Mononuclear cell (primary cell): ENCODE data around the gene FAM81B. TPM values are rescaled to one million over a fixed set of nuclear protein-coding genes. Genes with fewer than 3 reads are reported as not detected.

ENCODE experiments used
- H3K27me3 ChIP-seq: 2 replicates; pipeline ENCODE4 v1.6.0; 2011; ENCODE audit warnings: low read length, control low read depth; ENCODE audit not compliant: insufficient read depth
- H3K4me1 ChIP-seq: 2 replicates; pipeline ENCODE4 v1.5.1; 2011; ENCODE audit warnings: mild to moderate bottlenecking, low read length, control low read depth; ENCODE audit not compliant: insufficient read depth
- H3K4me3 ChIP-seq: 2 replicates; pipeline ENCODE4 v1.5.1; 2011; ENCODE audit warnings: mild to moderate bottlenecking, low read length, moderate library complexity
- H3K9me3 ChIP-seq: 2 replicates; pipeline ENCODE4 v1.5.1; 2011; ENCODE audit warnings: low read depth, mild to moderate bottlenecking, control low read depth, low read length
- total RNA-seq: library from RNA; depleted of rRNA; stranded (reverse); fragments of >200 nt; gene quantifications from one replicate; pipeline ENCODE4 v1.2.3, GENCODE V29; 2012

FAM81B gene
- total RNA-seq, 1 donor, result 1.8 TPM

- Histone ChIP-seq H3K4me3 (no peak overlapping the region), H3K9me3 (no peaks in the 10 kb centered on the region), H3K4me1 (no peaks in the 10 kb centered on the region), H3K27me3 (no peaks in the 10 kb centered on the region)
Measured at GRCh38 chr5:95424526-95424925, 33.4 kb downstream of the FAM81B start.

GRCh38 chr5:95426227-95426626 is 35.1 kb downstream of the FAM81B start:
- no peaks in the 10 kb centered on the region for H3K27me3 ChIP-seq
- H3K4me1 ChIP-seq, result no peaks in the 10 kb centered on the region
- no peak overlapping the region for H3K4me3 ChIP-seq
- H3K9me3 ChIP-seq, result no peaks in the 10 kb centered on the region

DNA sequence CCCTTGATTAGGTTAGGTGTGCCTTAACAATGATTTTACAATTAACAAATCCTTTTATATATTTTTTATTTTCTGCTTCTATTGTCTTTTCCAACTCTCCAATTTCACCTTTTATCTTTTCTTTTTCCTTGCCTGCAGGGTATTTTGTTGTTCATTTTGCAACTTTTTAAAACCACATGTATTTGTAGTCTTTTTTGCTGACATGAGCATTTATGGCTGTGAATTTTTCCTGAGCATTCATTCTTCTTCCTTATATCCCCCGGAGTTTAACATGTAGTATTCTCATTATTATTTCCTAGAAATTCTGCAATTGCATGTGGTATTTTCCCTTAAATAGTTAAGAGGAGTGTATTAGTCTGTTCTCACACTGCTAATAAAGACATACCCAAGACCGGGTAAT is 41.6 kb downstream of the FAM81B start:
- Histone ChIP-seq H3K4me1 (no peaks in the 10 kb centered on the region), H3K9me3 (no peaks in the 10 kb centered on the region), H3K27me3 (peaks cover 3% of the 10 kb centered on the region), H3K4me3 (no peak overlapping the region)

DNA sequence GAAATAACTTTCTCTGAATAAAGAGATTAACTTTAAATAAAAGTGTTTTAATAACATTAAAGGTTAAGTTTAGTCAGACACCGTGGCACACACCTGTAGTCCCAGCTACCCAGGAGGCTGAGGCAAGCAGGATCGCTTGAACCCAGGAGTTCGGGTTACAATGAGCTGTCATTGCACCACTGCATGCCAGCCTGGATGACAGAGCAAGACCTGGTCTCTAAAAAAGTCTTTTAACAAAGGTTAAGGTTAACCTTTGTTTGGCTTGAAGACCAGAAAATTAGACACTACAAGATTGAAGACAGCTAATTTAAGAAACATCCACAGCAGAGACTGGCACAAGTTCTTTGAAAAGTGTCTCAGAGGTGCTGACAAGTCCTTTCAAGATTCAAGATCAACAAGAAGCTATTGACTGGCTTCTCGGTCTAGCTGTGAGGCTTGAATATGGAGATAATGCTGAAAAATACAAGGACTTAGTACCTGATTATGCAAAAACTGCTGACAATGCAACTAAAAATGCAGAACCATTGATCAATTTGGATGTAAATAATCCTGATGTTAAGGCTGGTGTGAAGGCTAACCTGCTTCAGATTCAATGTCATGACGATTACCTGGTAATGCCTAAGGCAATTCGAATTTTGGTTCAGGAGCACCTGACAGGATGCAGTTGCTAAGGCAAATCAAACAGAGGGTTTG is 48.8 kb downstream of the FAM81B start:
- Histone ChIP-seq H3K4me3 (no peak overlapping the region), H3K27me3 (peaks cover 3% of the 10 kb centered on the region), H3K9me3 (no peaks in the 10 kb centered on the region), H3K4me1 (no peaks in the 10 kb centered on the region)

GRCh38 chr5:95440825-95441224 is 49.7 kb downstream of the FAM81B start:
- Histone ChIP-seq H3K27me3 (no peaks in the 10 kb centered on the region), H3K4me3 (no peak overlapping the region), H3K9me3 (no peaks in the 10 kb centered on the region), H3K4me1 (no peaks in the 10 kb centered on the region)

DNA sequence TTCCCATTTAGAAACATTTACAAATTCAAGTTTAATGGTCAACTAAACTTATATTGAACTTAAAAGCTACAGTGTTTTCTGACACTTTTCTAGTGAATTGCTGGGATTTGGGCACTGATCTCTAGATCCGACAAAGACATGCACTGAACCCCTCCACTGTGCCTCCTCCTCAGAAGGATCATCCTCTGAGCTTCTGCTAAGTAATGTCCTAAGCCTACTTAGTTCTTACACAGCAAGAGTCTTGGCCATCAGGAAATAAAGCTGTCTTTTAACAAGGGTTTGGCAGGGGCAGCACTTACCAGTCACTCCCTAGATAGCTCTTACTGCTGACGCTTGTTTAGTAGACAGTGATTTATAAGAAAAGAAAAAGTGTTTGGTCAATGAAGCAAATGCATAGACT is 50.5 kb downstream of the FAM81B start:
- Histone ChIP-seq H3K4me3 (no peak overlapping the region), H3K9me3 (no peaks in the 10 kb centered on the region), H3K27me3 (no peaks in the 10 kb centered on the region), H3K4me1 (no peaks in the 10 kb centered on the region)

DNA sequence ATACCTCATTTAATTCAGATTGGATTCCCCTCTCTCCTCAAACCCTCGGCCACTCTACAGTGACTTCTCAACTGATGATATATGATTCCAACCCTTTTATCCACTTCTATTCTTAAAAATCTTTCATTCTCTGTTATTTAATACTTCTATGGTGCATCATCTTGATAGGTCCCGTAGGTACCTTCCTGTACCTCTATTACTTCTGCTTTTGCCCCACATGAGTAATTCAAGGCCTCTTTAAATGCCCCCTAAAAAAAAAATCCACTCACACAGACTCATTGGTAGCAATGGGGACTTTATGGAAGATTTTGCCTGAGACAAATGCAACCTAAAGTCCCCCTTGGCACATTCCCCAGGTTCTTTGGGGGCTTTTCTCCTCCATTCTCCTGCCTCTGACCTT is 54.3 kb downstream of the FAM81B start:
- no peak overlapping the region for H3K4me3 ChIP-seq
- H3K4me1 ChIP-seq, result no peaks in the 10 kb centered on the region
- no peaks in the 10 kb centered on the region for H3K27me3 ChIP-seq

DNA sequence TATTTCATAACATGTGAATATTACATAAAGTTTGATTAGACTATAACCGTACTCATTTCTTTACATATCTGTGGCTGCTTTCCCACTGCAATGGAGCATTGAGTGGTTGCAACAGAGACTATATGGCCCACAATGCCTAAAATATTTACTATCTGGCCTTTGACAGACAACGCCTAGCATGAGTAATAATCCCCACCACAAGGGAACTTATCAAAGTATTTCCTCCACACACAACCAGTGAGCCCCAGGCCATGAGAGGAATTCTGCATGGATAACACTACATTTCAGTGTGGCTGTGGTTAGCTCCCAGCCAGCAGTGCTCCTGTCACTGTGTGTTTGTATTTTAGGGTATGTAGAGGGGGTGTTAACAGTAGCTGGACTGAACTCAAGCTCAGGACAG is 54.8 kb downstream of the FAM81B start:
- no peaks in the 10 kb centered on the region for H3K9me3 ChIP-seq

More for the DNA sequence above, 54.3 kb downstream of the FAM81B start:
- H3K9me3 ChIP-seq, result no peaks in the 10 kb centered on the region

DNA sequence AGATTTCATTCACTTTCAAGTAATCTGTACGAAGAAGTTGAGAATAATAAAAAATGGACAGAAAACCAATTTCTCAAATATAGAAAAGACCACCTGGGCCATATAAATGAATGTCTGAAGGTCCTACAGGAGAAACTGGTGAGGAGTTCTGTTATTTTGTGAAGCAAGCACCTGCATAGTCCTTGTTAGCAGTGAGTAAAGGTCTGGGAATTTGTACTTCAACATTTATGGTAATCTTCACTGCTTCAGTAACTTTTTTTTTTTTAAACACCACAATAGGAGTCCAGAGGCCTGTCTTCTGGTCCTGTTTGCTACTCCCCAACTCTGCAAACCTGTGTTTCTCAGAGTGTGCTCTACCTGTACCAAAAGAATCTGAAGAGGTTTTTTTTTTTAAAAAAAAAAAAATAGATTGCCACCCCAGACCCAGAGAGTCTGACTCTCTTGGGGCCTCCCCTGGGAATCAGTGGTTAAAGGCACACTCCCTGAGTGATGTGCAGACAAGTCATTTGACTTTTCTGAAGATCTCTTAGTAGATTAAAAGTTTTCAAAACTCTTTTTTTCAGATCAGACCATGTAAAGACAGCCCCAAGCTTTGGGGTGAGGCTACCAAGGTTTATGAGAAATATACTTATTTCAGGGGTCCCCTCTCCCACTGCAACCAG is 55.5 kb downstream of the FAM81B start:
- H3K4me3 ChIP-seq, result no peak overlapping the region
- no peaks in the 10 kb centered on the region for H3K4me1 ChIP-seq
- no peaks in the 10 kb centered on the region for H3K27me3 ChIP-seq
- no peaks in the 10 kb centered on the region for H3K9me3 ChIP-seq

More for the DNA sequence above, 54.8 kb downstream of the FAM81B start:
- Histone ChIP-seq H3K4me3 (no peak overlapping the region), H3K4me1 (no peaks in the 10 kb centered on the region), H3K27me3 (no peaks in the 10 kb centered on the region)

GRCh38 chr5:95447961-95448360 is 56.8 kb downstream of the FAM81B start:
- Histone ChIP-seq H3K4me1 (no peaks in the 10 kb centered on the region), H3K9me3 (no peaks in the 10 kb centered on the region), H3K27me3 (no peaks in the 10 kb centered on the region), H3K4me3 (no peak overlapping the region)

DNA sequence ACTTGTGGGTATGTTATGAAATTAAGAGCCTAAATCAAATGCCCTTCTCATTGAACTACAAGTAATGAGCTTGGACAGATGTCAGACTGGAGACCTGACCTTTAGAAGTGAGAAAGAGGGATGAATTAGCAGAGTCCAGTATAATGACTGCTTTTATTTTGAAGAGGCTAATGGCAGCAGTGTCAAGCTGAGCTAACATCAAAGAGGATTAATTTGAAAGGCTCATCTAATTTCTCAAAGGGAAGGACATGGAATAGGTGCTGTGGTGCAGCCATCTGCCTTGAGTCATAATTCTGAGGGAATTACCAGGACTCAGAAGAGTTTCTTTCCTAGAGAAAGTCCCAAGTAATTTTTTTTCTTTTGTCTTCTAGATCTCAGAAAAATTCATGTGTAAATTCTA is 57.6 kb downstream of the FAM81B start:
- Histone ChIP-seq H3K4me1 (no peaks in the 10 kb centered on the region), H3K9me3 (no peaks in the 10 kb centered on the region), H3K4me3 (no peak overlapping the region), H3K27me3 (no peaks in the 10 kb centered on the region)

- Histone ChIP-seq H3K9me3 (no peaks in the 10 kb centered on the region), H3K4me3 (no peak overlapping the region), H3K27me3 (no peaks in the 10 kb centered on the region), H3K4me1 (no peaks in the 10 kb centered on the region)
Measured at GRCh38 chr5:95449460-95449859, 58.3 kb downstream of the FAM81B start.

DNA sequence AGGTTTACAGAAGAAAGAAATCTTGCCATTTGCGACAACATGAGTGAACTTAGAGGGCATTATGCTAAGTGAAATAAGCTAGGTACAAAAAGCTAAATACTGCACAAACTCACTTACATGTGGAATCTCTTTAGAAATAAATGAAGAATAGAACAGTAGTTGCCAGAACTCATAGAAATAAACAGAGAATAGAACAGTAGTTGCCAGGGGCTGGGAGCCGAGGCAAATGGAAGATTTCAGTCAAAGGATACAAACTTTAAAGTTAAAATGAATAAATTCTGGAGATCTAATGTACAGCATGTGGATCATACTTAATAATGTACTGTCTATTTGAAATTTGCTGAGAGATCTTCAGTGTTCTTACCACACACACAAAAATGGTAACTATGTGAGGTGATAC is 63.4 kb downstream of the FAM81B start:
- no peaks in the 10 kb centered on the region for H3K9me3 ChIP-seq

GRCh38 chr5:95460665-95461064 is 69.5 kb downstream of the FAM81B start:
- Histone ChIP-seq H3K4me1 (no peaks in the 10 kb centered on the region), H3K27me3 (no peaks in the 10 kb centered on the region), H3K4me3 (no peak overlapping the region), H3K9me3 (no peaks in the 10 kb centered on the region)

More for the DNA sequence above, 63.4 kb downstream of the FAM81B start:
- no peaks in the 10 kb centered on the region for H3K27me3 ChIP-seq
- no peaks in the 10 kb centered on the region for H3K4me1 ChIP-seq
- H3K4me3 ChIP-seq, result no peak overlapping the region

GRCh38 chr5:95471487-95471886 is 80.3 kb downstream of the FAM81B start:
- Histone ChIP-seq H3K4me1 (no peaks in the 10 kb centered on the region), H3K9me3 (no peaks in the 10 kb centered on the region), H3K27me3 (no peaks in the 10 kb centered on the region), H3K4me3 (no peak overlapping the region)

GRCh38 chr5:95471942-95472341 is 80.8 kb downstream of the FAM81B start:
- no peak overlapping the region for H3K4me3 ChIP-seq
- no peaks in the 10 kb centered on the region for H3K9me3 ChIP-seq
- H3K4me1 ChIP-seq, result no peaks in the 10 kb centered on the region
- no peaks in the 10 kb centered on the region for H3K27me3 ChIP-seq
